NOMO-1 (cell line): ENCODE results near the gene ONECUT3.
A peak's percentile ranks its signal among the peaks of the same experiment; 100 is the strongest.

Experiments
- DNase-seq, 2 experiments: peaks; one replicate each; lab custom pipeline; 2025; ENCODE audit not compliant: unreplicated experiment in 2 of 2; lab: John Stamatoyannopoulos, UW

Gene ONECUT3

GRCh38 chr19:1767464-1767933, 14.2 kb downstream of the ONECUT3 start:
- no peak for DNase-seq

- DNase-seq, result no peak
Observed at GRCh38 chr19:1768248-1768647, 14.9 kb downstream of the ONECUT3 start.

GRCh38 chr19:1768918-1769644, 15.8 kb downstream of the ONECUT3 start:
- DNase-seq, result no peak

GRCh38 chr19:1769645-1769985, 16.3 kb downstream of the ONECUT3 start:
- DNase-seq, result no peak

- DNase-seq, result no peak
Observed at GRCh38 chr19:1770866-1771576, 17.7 kb downstream of the ONECUT3 start.

- no peak for DNase-seq
Observed at GRCh38 chr19:1773184-1773583, 19.9 kb downstream of the ONECUT3 start.

- DNase-seq, result no peak
Observed at GRCh38 chr19:1774989-1775772, 21.9 kb downstream of the ONECUT3 start.

- DNase-seq, result no peak
Observed at GRCh38 chr19:1775951-1776605, 22.8 kb downstream of the ONECUT3 start.

GRCh38 chr19:1776606-1777147, 23.4 kb downstream of the ONECUT3 start:
- DNase-seq, result no peak

- no peak for DNase-seq
Observed at GRCh38 chr19:1777149-1777548, 23.8 kb downstream of the ONECUT3 start.

GRCh38 chr19:1779574-1779973, 26.3 kb downstream of the ONECUT3 start:
- no peak for DNase-seq

- no peak for DNase-seq
Observed at GRCh38 chr19:1780272-1780958, 27.1 kb downstream of the ONECUT3 start.

- DNase-seq, result no peak
Observed at GRCh38 chr19:1782521-1782920, 29.2 kb downstream of the ONECUT3 start.

- no peak for DNase-seq
Observed at GRCh38 chr19:1783354-1783753, 30.0 kb downstream of the ONECUT3 start.

GRCh38 chr19:1783874-1784273, 30.6 kb downstream of the ONECUT3 start:
- peak in 1 of 2 experiments; percentile 64 for DNase-seq

GRCh38 chr19:1785310-1785709, 32.0 kb downstream of the ONECUT3 start:
- no peak for DNase-seq

- no peak for DNase-seq
Observed at GRCh38 chr19:1786668-1787067, 33.4 kb downstream of the ONECUT3 start.

- no peak for DNase-seq
Observed at GRCh38 chr19:1787116-1787515, 33.8 kb downstream of the ONECUT3 start.

GRCh38 chr19:1789261-1790041, 36.1 kb downstream of the ONECUT3 start:
- no peak for DNase-seq
